ENCODE measurements around the gene ABHD8. TPM values are rescaled to one million over a fixed set of nuclear protein-coding genes. Genes with fewer than 3 reads are reported as not detected.

The ABHD8 gene
- total and polyA plus RNA-seq, 8 donors: 4.9 to 28.1 (median 10.9) TPM

GRCh38 chr19:17260842-17261325, 42.3 kb downstream of the ABHD8 start:
- peak in 2 of 3 donors; percentile 13 to 51 for TF ChIP-seq POLR2AphosphoS5 (IDR thresholded peaks at IDR 0.05)
- peak in 5 of 7 experiments; percentile 90 to 93 (median 91) for TF ChIP-seq CTCF (IDR thresholded peaks at IDR 0.05)
- no peak for TF ChIP-seq POLR2A (IDR thresholded peaks at IDR 0.05)
- TF ChIP-seq EP300 (IDR thresholded peaks at IDR 0.05): no peak
- Histone ChIP-seq H3K9me3 (peaks cover 0 to 9% (median 4%) of the 10 kb centered on the region in 4 donors), H3K4me3 (no peak overlapping the region), H3K36me3 (no peaks in the 10 kb centered on the region), H3K27ac (no peak overlapping the region), H3K27me3 (no peaks in the 10 kb centered on the region), H3K4me1 (peaks cover 0 to 5% (median 0%) of the 10 kb centered on the region in 4 donors)
- peak; percentile 90 to 91 for DNase-seq
- 13 to 17% (median 15%) methylated on average over 15 of the region's 15 CpGs for WGBS, 5 donors
- intact Hi-C loops (cut with DNase I; ENCODE audit: low total_unique reads): no loop called here

- H3K4me1 ChIP-seq: peaks cover 0 to 5% (median 0%) of the 10 kb centered on the region in 4 donors
- no peaks in the 10 kb centered on the region for H3K27me3 ChIP-seq
- 56 to 68% (median 64%) methylated on average over 1 of the region's 1 CpG for WGBS, 5 donors
- intact Hi-C loops (cut with DNase I; ENCODE audit: low total_unique reads): no loop called here
- no peak for DNase-seq
- H3K4me3 ChIP-seq: no peak overlapping the region
- H3K9me3 ChIP-seq: peaks cover 0 to 9% (median 4%) of the 10 kb centered on the region in 4 donors
- no peaks in the 10 kb centered on the region for H3K36me3 ChIP-seq
- TF ChIP-seq CTCF (IDR thresholded peaks at IDR 0.05) (no peak), POLR2AphosphoS5 (IDR thresholded peaks at IDR 0.05) (no peak), EP300 (IDR thresholded peaks at IDR 0.05) (no peak), POLR2A (IDR thresholded peaks at IDR 0.05) (no peak)
- H3K27ac ChIP-seq: no peak overlapping the region
Observed at GRCh38 chr19:17259934-17260333, 43.3 kb downstream of the ABHD8 start.

- 91 to 95% (median 92%) methylated on average over 7 to 9 of the region's 9 CpGs for WGBS, 5 donors
- H3K4me3 ChIP-seq: no peak overlapping the region
- H3K4me1 ChIP-seq: peaks cover 0 to 5% (median 0%) of the 10 kb centered on the region in 4 donors
- TF ChIP-seq EP300 (IDR thresholded peaks at IDR 0.05) (no peak), POLR2A (IDR thresholded peaks at IDR 0.05) (no peak), CTCF (IDR thresholded peaks at IDR 0.05) (no peak), POLR2AphosphoS5 (IDR thresholded peaks at IDR 0.05) (no peak)
- no peaks in the 10 kb centered on the region for H3K36me3 ChIP-seq
- no peak for DNase-seq
- H3K27ac ChIP-seq: no peak overlapping the region
- peaks cover 0 to 9% (median 4%) of the 10 kb centered on the region in 4 donors for H3K9me3 ChIP-seq
- H3K27me3 ChIP-seq: no peaks in the 10 kb centered on the region
- intact Hi-C loops (cut with DNase I; ENCODE audit: low total_unique reads): no loop called here
Observed at GRCh38 chr19:17259118-17259780, 44.0 kb downstream of the ABHD8 start.

DNA sequence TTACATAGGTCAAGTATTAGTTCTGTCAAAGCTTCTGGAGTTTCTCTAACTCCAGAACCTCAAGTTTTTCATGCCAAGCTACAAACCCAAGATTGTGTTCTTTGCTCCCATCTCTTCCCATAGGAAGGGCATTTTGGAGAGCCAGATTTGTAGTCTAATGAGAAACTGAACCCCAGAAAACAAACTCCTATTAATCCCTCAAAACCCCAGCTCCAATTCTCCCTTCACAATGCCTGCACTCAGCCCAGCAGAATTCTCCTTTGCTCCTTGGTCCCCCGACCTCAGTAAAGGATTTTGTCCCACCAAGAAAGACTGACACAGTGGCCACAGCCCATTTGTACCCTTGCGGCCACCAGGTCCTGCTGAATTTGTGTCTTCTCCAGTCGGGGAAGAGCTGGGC, 47.1 kb downstream of the ABHD8 start:
- no peak for DNase-seq
- peaks cover 0 to 5% (median 0%) of the 10 kb centered on the region in 4 donors for H3K4me1 ChIP-seq
- WGBS, 5 donors: 82 to 92% (median 83%) methylated on average over 3 of the region's 3 CpGs
- peaks cover 0 to 9% (median 4%) of the 10 kb centered on the region in 4 donors for H3K9me3 ChIP-seq
- no peaks in the 10 kb centered on the region for H3K36me3 ChIP-seq
- H3K27me3 ChIP-seq: no peaks in the 10 kb centered on the region
- intact Hi-C loops (cut with DNase I; ENCODE audit: low total_unique reads): no loop called here
- no peak for TF ChIP-seq POLR2A (IDR thresholded peaks at IDR 0.05)
- TF ChIP-seq EP300 (IDR thresholded peaks at IDR 0.05): no peak
- TF ChIP-seq POLR2AphosphoS5 (IDR thresholded peaks at IDR 0.05): no peak
- no peak for TF ChIP-seq CTCF (IDR thresholded peaks at IDR 0.05)
- H3K27ac ChIP-seq: no peak overlapping the region
- no peak overlapping the region for H3K4me3 ChIP-seq
